GM12878 (cell line): Measurements from ENCODE around the gene TYW3. TPM values are rescaled to one million over a fixed set of nuclear protein-coding genes. Genes with fewer than 3 reads are reported as not detected.

ENCODE experiments used
- ATAC-seq: fragments of 200-7000 bp; cut with Tn5 transposase; 3 replicates; pipeline ENCODE4 v1.9.1; 2020; ENCODE audit warnings: mild to moderate bottlenecking, moderate library complexity
- BruUV-seq: library from RNA; stranded (reverse); fragments of 400-500 nt; replicated peaks from 2 replicates; lab custom pipeline; 2021; lab: Mats Ljungman, UMichigan
- CTCF ChIA-PET: fragments of 300-600 bp; sonication (Branson Sonifier 250); formaldehyde crosslinking; extraction: SDS; loops from one replicate; lab custom pipeline; 2021; ENCODE audit warnings: inconsistent platforms; lab: Yijun Ruan, JAX
- POLR2A ChIA-PET: fragments of 350-600 bp; formaldehyde crosslinking; extraction: SDS; loops from one replicate; lab custom pipeline; 2021; ENCODE audit warnings: inconsistent platforms; lab: Charles Lee
- RAD21 ChIA-PET: fragments of 300-600 bp; sonication (Branson Sonifier 250); formaldehyde crosslinking; loops from one replicate; lab custom pipeline; 2023; ENCODE audit warnings: antibody characterized with exemption; ENCODE audit not compliant: unreplicated experiment; lab: Charles Lee
- SMC1A ChIA-PET: fragments of 300-600 bp; sonication (Branson Sonifier 250); formaldehyde crosslinking; loops from one replicate; lab custom pipeline; 2023; ENCODE audit not compliant: unreplicated experiment, uncharacterized antibody; lab: Charles Lee
- DNase-seq: peaks from one replicate; pipeline ENCODE4 v3.0.0-alpha.2; 2011; ENCODE audit warnings: low read depth, low spot score
- FAIRE-seq: peaks from 3 replicates; lab custom pipeline; 2011; peaks lifted over from hg19 to GRCh38; lab: Jason Lieb, UNC
- H2AFZ ChIP-seq: 2 replicates; pipeline ENCODE4 v1.6.0; 2011; ENCODE audit warnings: low read depth, low read length, control low read depth; ENCODE audit not compliant: control insufficient read depth
- H3K27ac ChIP-seq: 2 replicates; pipeline ENCODE4 v1.5.1; 2011; ENCODE audit warnings: control low read depth; ENCODE audit not compliant: control insufficient read depth, insufficient read depth
- H3K27me3 ChIP-seq, 2 experiments: replicated peaks in 1 of 2; 2 replicates each; pipeline versions ENCODE4 v1.6.0 to v1.6.1; 2011; ENCODE audit warnings: low read length in 1 of 2; ENCODE audit not compliant: control insufficient read depth in 2 of 2, insufficient read depth in 2 of 2
- H3K36me3 ChIP-seq, 2 experiments: 2 replicates each; pipeline ENCODE4 v1.5.1; 2011; ENCODE audit warnings: low read length in 1 of 2; ENCODE audit not compliant: control insufficient read depth in 2 of 2, insufficient read depth in 2 of 2
- H3K4me1 ChIP-seq: 2 replicates; pipeline ENCODE4 v1.6.1; 2011; ENCODE audit warnings: mild to moderate bottlenecking, low read length, moderate library complexity, mixed read lengths; ENCODE audit not compliant: control insufficient read depth, insufficient read depth
- H3K4me2 ChIP-seq: 2 replicates; pipeline ENCODE4 v1.6.0; 2011; ENCODE audit warnings: control low read depth; ENCODE audit not compliant: control insufficient read depth, insufficient read depth
- H3K4me3 ChIP-seq: fragments of 200-600 bp; sonication (generic); 2 replicates; pipeline ENCODE4 v1.5.1; 2016
- H3K79me2 ChIP-seq: 2 replicates; pipeline ENCODE4 v1.6.0; 2011; ENCODE audit warnings: low read length; ENCODE audit not compliant: control insufficient read depth, insufficient read depth
- H3K9ac ChIP-seq: 2 replicates; pipeline ENCODE4 v1.8.0; 2011; ENCODE audit warnings: low read length, control low read depth, mixed read lengths; ENCODE audit not compliant: control insufficient read depth, insufficient read depth
- H3K9me3 ChIP-seq: replicated peaks from 3 replicates; pipeline ENCODE4 v1.5.1; 2011; ENCODE audit warnings: mild to moderate bottlenecking, low read length; ENCODE audit not compliant: control insufficient read depth, insufficient read depth
- H4K20me1 ChIP-seq: 2 replicates; pipeline ENCODE4 v1.6.0; 2011; ENCODE audit not compliant: control insufficient read depth, insufficient read depth
- CBX5 ChIP-seq: sonication (generic); IDR thresholded peaks from 2 replicates; pipeline ENCODE4 v1.6.1; 2016; ENCODE audit warnings: low read depth, moderate library complexity, mild to moderate bottlenecking, inconsistent platforms
- CREM ChIP-seq: IDR thresholded peaks from 2 replicates; pipeline ENCODE4 v1.6.1; 2014; ENCODE audit warnings: antibody characterized with exemption, low read depth
- DPF2 ChIP-seq: fragments of 450-650 bp; IDR thresholded peaks from 2 replicates; pipeline ENCODE4 v1.6.1; 2017; ENCODE audit warnings: mild to moderate bottlenecking
- EGR1 ChIP-seq, 2 experiments: IDR thresholded peaks; 1 replicate in 1 of 2; 2 replicates in 1 of 2; pipeline ENCODE4 v1.6.1; 2011 to 2012; ENCODE audit warnings: low read depth in 2 of 2, low read length in 2 of 2, borderline replicate concordance in 1 of 2, mild to moderate bottlenecking in 1 of 2, moderate library complexity in 1 of 2
- ESRRA ChIP-seq: IDR thresholded peaks from 2 replicates; pipeline ENCODE4 v1.6.1; 2012; ENCODE audit warnings: mild to moderate bottlenecking, low read length, improper control_type of control experiment
- GATAD2B ChIP-seq: fragments of 450-650 bp; conservative IDR thresholded peaks from 2 replicates; pipeline ENCODE4 v1.6.1; 2017; ENCODE audit warnings: low read depth, mild to moderate bottlenecking, moderate library complexity
- HDAC6 ChIP-seq: fragments of 200-600 bp; sonication (generic); IDR thresholded peaks from one replicate; pipeline ENCODE4 v1.8.0; 2017; ENCODE audit warnings: antibody characterized with exemption; ENCODE audit not compliant: unreplicated experiment
- IRF4 ChIP-seq: IDR thresholded peaks from 2 replicates; pipeline ENCODE4 v1.6.1; 2011; ENCODE audit warnings: low read depth, low read length
- KAT2A ChIP-seq: conservative IDR thresholded peaks from 2 replicates; pipeline ENCODE4 v1.6.1; 2011; ENCODE audit warnings: low read depth, low read length; ENCODE audit not compliant: control insufficient read depth
- MYB ChIP-seq: fragments of 150-350 bp; IDR thresholded peaks from 2 replicates; pipeline ENCODE4 v1.6.1; 2014; ENCODE audit warnings: mild to moderate bottlenecking, low read depth, low read length, borderline replicate concordance
- NFYB ChIP-seq: IDR thresholded peaks from 2 replicates; pipeline ENCODE4 v1.6.1; 2011; ENCODE audit warnings: low read depth, mild to moderate bottlenecking, low read length, improper control_type of control experiment, moderate library complexity; ENCODE audit not compliant: insufficient read depth
- NR2C1 ChIP-seq: fragments of 450-650 bp; IDR thresholded peaks from 2 replicates; pipeline ENCODE4 v1.6.1; 2017; ENCODE audit warnings: antibody characterized with exemption, mild to moderate bottlenecking, moderate library complexity
- PAX5 ChIP-seq: IDR thresholded peaks from 2 replicates; pipeline ENCODE4 v1.6.1; 2011; ENCODE audit warnings: low read depth, low read length, borderline replicate concordance
- PAX8 ChIP-seq: fragments of 450-650 bp; IDR thresholded peaks from 2 replicates; pipeline ENCODE4 v1.6.1; 2017; ENCODE audit warnings: mild to moderate bottlenecking, moderate library complexity
- SIN3A ChIP-seq: IDR thresholded peaks from 2 replicates; pipeline ENCODE4 v1.6.1; 2012; ENCODE audit warnings: low read depth, low read length, improper control_type of control experiment
- ZBED1 ChIP-seq: IDR thresholded peaks from 2 replicates; pipeline ENCODE4 v1.6.1; 2016; ENCODE audit warnings: borderline replicate concordance
- WGBS: methylation state at CpG from one replicate; pipeline ENCODE4 v1.1.6; 2016; ENCODE audit warnings: low lambda C conversion rate; ENCODE audit not compliant: insufficient replicate concordance, insufficient coverage; ENCODE audit errors: missing lambda C conversion rate; 5-methylcytosine and 5-hydroxymethylcytosine counted together
- in situ Hi-C: fragments of 300-500 bp; cut with MboI; formaldehyde crosslinking; loops from 9 replicates; pipeline ENCODE4 v1.14.3; 2018; ENCODE audit warnings: mixed read lengths
- intact Hi-C: fragments of 100-400 bp; cut with micrococcal nuclease; formaldehyde crosslinking; loops from one replicate; pipeline ENCODE4 v1.14.2; 2022; ENCODE audit not compliant: unreplicated experiment
- polyA plus RNA-seq, 11 experiments: library from polyadenylated mRNA; depleted of rRNA in 4 of 11; unstranded in 6 of 11; stranded (reverse) in 5 of 11; fragments of >200 nt; fragmentation: Nextera tagmentation in 4 of 11; fragmentation: Illumina TruSeq in 1 of 11; extraction: Ambion mirVana in 4 of 11; extraction: Trizol in 1 of 11; gene quantifications; 1 replicate in 1 of 11; 2 replicates in 10 of 11; pipeline versions ENCODE4 v1.2.1 to v1.2.3, GENCODE V29; 2011 to 2016; ENCODE audit warnings: inconsistent platforms in 2 of 11, missing spikeins in 2 of 11, low read depth in 1 of 11
- total RNA-seq, 4 experiments: library from RNA; depleted of rRNA in 3 of 4; stranded (reverse); fragments of >200 nt in 3 of 4; fragmentation: Illumina TruSeq in 1 of 4; extraction: Trizol in 1 of 4; gene quantifications; 2 replicates each; pipeline versions ENCODE4 v1.2.1 to v1.2.3, GENCODE V29; 2013 to 2021
- TF ChIP-seq, protein P1 (sequence below): IDR thresholded peaks from 2 replicates; pipeline ENCODE4 v1.6.1; 2012; ENCODE audit warnings: mild to moderate bottlenecking, low read depth, low read length

The TYW3 gene
- total and polyA plus RNA-seq, 10 of the 15 experiments (the other 5 are each of a cell fraction or from before 2014, with no cell fraction given), result 18.6 to 54.4 (median 32.8) TPM

DNA sequence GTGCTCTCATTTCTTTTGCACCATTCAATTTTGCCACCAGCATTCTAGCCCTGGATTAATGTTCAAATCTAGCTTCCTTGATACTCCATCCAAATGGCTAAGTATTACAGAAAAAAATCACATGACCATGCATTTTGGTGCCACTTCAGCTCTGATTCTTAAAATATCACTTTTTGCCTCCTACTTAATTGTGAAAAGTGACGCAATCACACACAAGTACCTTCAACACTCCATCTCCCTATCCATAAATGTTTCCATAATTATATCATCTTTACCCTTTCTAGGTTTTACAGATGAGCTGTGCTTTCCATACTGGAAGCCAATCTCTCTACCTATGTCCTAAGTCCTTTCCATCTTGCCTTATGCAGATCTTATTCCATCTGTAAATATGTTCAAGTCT, 16.1 kb upstream of the TYW3 start:
- no peak for FAIRE-seq
- ChIA-PET RAD21 (interaction anchor here (5.6 kb wide), 1 partner anchor 15 kb away, joined by 67 read pairs; the partner anchor contains the start of genes CRYZ and TYW3), POLR2A (interaction anchor here (0.6 kb wide), 1 partner anchor 10 kb away, joined by 5 read pairs; no protein-coding TSS in a partner anchor), SMC1A (interaction anchor here (0.8 to 5.3 kb wide), 3 partner anchors 10 to 14 kb away, joined by 3 to 77 read pairs (median 4); partner anchors contain the start of genes CRYZ and TYW3), CTCF (interaction anchor here (1.0 to 5.7 kb wide), 2 partner anchors 14 to 104 kb away, joined by 3 to 56 read pairs; partner anchors contain the start of genes CRYZ and TYW3)
- no peak for ATAC-seq
- intact Hi-C loops (no loop called here), in situ Hi-C loops (no loop called here)
- Histone ChIP-seq H3K4me3 (no peak overlapping the region), H3K4me1 (peaks cover 26% of the 10 kb centered on the region), H3K9ac (no peak overlapping the region), H4K20me1 (no peaks in the 10 kb centered on the region), H3K9me3 (no peaks in the 10 kb centered on the region; the same call in 2 of the 3 replicates), H2AFZ (no peak overlapping the region), H3K36me3 (peaks cover 2 to 32% of the 10 kb centered on the region in 2 experiments; a peak in 3 of 4 replicates), H3K79me2 (no peaks in the 10 kb centered on the region; the same call in none of the 2 replicates), H3K27me3 (no peaks in the 10 kb centered on the region), H3K27ac (no peak overlapping the region), H3K4me2 (no peak overlapping the region)
- no peak for DNase-seq
- 100% methylated on average over 1 of the region's 1 CpG for WGBS
- no TSS peak for BruUV-seq
- TF ChIP-seq, protein P1, sequence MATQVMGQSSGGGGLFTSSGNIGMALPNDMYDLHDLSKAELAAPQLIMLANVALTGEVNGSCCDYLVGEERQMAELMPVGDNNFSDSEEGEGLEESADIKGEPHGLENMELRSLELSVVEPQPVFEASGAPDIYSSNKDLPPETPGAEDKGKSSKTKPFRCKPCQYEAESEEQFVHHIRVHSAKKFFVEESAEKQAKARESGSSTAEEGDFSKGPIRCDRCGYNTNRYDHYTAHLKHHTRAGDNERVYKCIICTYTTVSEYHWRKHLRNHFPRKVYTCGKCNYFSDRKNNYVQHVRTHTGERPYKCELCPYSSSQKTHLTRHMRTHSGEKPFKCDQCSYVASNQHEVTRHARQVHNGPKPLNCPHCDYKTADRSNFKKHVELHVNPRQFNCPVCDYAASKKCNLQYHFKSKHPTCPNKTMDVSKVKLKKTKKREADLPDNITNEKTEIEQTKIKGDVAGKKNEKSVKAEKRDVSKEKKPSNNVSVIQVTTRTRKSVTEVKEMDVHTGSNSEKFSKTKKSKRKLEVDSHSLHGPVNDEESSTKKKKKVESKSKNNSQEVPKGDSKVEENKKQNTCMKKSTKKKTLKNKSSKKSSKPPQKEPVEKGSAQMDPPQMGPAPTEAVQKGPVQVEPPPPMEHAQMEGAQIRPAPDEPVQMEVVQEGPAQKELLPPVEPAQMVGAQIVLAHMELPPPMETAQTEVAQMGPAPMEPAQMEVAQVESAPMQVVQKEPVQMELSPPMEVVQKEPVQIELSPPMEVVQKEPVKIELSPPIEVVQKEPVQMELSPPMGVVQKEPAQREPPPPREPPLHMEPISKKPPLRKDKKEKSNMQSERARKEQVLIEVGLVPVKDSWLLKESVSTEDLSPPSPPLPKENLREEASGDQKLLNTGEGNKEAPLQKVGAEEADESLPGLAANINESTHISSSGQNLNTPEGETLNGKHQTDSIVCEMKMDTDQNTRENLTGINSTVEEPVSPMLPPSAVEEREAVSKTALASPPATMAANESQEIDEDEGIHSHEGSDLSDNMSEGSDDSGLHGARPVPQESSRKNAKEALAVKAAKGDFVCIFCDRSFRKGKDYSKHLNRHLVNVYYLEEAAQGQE, result no peak
- TF ChIP-seq SIN3A, result no peak
- TF ChIP-seq NR2C1, result no peak
- TF ChIP-seq HDAC6, result no peak
- TF ChIP-seq KAT2A, result no peak
- no peak for TF ChIP-seq CREM
- TF ChIP-seq PAX5, result no peak
- TF ChIP-seq EGR1 (IDR thresholded peaks at IDR 0.05; ENCODE audit: borderline replicate concordance in 1 of 2, low read depth in 2 of 2, low read length in 2 of 2), result no peak
- TF ChIP-seq MYB, result no peak
- no peak for TF ChIP-seq ZBED1
- TF ChIP-seq IRF4, result no peak
- TF ChIP-seq DPF2, result no peak
- no peak for TF ChIP-seq CBX5
- no peak for TF ChIP-seq GATAD2B
- TF ChIP-seq NFYB, result no peak
- no peak for TF ChIP-seq PAX8
- no peak for TF ChIP-seq ESRRA
